OCI-LY1 (cell line): ENCODE data around the gene MACROD2.

Source experiments
- CTCF ChIP-seq: fragments of 200-600 bp; sonication (generic), shearing (Covaris generic); IDR thresholded peaks from 2 replicates; pipeline ENCODE4 v1.5.1; 2017; ENCODE audit warnings: mild to moderate bottlenecking, antibody characterized with exemption, low read length, moderate library complexity, mixed read lengths
- EZH2 ChIP-seq: fragments of 200-600 bp; sonication (generic), shearing (Covaris generic); IDR thresholded peaks from 2 replicates; pipeline ENCODE4 v1.8.0; 2017; ENCODE audit warnings: borderline replicate concordance, mixed run types, mild to moderate bottlenecking, antibody characterized with exemption, low read length, moderate library complexity, mixed read lengths

- TF ChIP-seq CTCF, result no peak
- TF ChIP-seq EZH2, result no peak
These were observed 728.3 kb downstream of the MACROD2 start for GRCh38 chr20:14723614-14724013.
